DMS153 treated with DMSO at 0.1 percent for 48 hours (cell line): ENCODE data around the gene SOAT2.

Experiments
- DNase-seq: peaks from one replicate; lab custom pipeline; 2025; ENCODE audit not compliant: unreplicated experiment; lab: John Stamatoyannopoulos, UW

Gene SOAT2

GRCh38 chr12:53064613-53065436 is 38.5 kb upstream of the SOAT2 start:
- DNase-seq: no peak

GRCh38 chr12:53065470-53065869 is 37.8 kb upstream of the SOAT2 start:
- DNase-seq: no peak

GRCh38 chr12:53065975-53066931 is 37.0 kb upstream of the SOAT2 start:
- peak; percentile 31 for DNase-seq

- DNase-seq: no peak
Observed at GRCh38 chr12:53067074-53067992, 36.0 kb upstream of the SOAT2 start.

GRCh38 chr12:53067993-53068770 is 35.1 kb upstream of the SOAT2 start:
- no peak for DNase-seq

- DNase-seq: no peak
Observed at GRCh38 chr12:53068811-53069585, 34.3 kb upstream of the SOAT2 start.

GRCh38 chr12:53069621-53070410 is 33.5 kb upstream of the SOAT2 start:
- no peak for DNase-seq

- DNase-seq: no peak
Observed at GRCh38 chr12:53070877-53071492, 32.3 kb upstream of the SOAT2 start.

- DNase-seq: no peak
Observed at GRCh38 chr12:53071591-53072551, 31.4 kb upstream of the SOAT2 start.

- DNase-seq: no peak
Observed at GRCh38 chr12:53073881-53074280, 29.4 kb upstream of the SOAT2 start.

- DNase-seq: no peak
Observed at GRCh38 chr12:53074283-53074998, 28.8 kb upstream of the SOAT2 start.

- no peak for DNase-seq
Observed at GRCh38 chr12:53074999-53075370, 28.3 kb upstream of the SOAT2 start.

GRCh38 chr12:53076461-53076860 is 26.8 kb upstream of the SOAT2 start:
- no peak for DNase-seq

- DNase-seq: no peak
Observed at GRCh38 chr12:53077030-53077429, 26.3 kb upstream of the SOAT2 start.

GRCh38 chr12:53078425-53079225 is 24.7 kb upstream of the SOAT2 start:
- no peak for DNase-seq
